Measurements from ENCODE around the gene TMEM208. TPM values are rescaled to one million over a fixed set of nuclear protein-coding genes. Genes with fewer than 3 reads are reported as not detected.

TMEM208 gene
- total and polyA plus RNA-seq, 4 experiments from 2014 or later = 35.5 to 99.1 (median 60.0) TPM

GRCh38 chr16:67245674-67246080 is 18.7 kb downstream of the TMEM208 start:
- intact Hi-C loops (cut with micrococcal nuclease) = loop anchor here (2.0 to 5.0 kb wide), 3 partner anchors 53 to 83 kb away; partner anchors contain the start of genes E2F4, HSF4 and MATCAP1
- POLR2A ChIA-PET (ENCODE audit: partially characterized antibody) = interaction anchor here (1.1 to 10.5 kb wide), 6 partner anchors 15 to 90 kb away, joined by 3 to 259 read pairs (median 10); partner anchors contain the start of genes E2F4, FBXL8, TMEM208 and TRADD
- CTCF ChIA-PET (ENCODE audit: partially characterized antibody) = interaction anchor here (0.6 to 2.1 kb wide), 3 partner anchors 19 to 61 kb away, joined by 3 to 15 read pairs (median 4); partner anchors contain the start of gene TMEM208

DNA sequence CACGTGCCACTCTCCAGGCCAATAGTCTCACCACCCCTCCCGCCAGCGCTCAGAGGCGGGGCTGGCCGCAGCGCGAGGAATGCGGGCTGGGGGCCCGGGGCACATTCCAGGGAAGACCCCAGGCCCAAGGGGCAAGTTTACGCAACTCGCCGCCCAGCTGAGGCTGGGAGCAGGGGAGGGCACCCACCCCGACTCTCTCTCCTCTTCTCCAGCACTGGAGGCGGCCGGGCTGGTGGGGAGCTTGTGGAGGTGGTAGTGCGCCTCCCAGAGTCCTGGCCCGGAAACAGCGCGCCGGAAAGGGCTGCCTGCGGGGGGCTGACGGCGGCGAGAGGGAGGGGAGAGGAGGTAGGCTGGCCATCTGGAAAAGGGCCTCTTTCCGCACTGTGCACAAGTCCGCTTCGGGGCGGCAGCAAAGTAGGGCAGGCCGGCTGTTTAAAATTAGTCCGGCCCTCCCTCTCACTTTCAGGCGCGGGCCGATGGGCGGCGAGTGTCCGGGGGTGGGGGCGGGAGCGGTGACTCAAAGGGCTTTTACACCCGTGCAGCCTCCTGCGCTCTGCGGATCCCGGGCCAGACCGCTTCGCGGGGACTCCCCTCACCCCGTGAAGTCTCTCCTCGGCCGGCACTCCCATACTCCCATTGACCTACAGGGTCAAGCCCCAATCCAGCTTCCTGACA is 19.3 kb downstream of the TMEM208 start:
- H3K27ac ChIP-seq (ENCODE audit: low read depth, low read length) = peak overlapping the region; percentile 82
- H3K4me3 ChIP-seq (ENCODE audit: low read length in 2 of 2) = peak overlapping the region; percentile 73 to 85
- intact Hi-C loops (cut with micrococcal nuclease) = loop anchor here (2.0 to 5.0 kb wide), 3 partner anchors 53 to 84 kb away; partner anchors contain the start of genes E2F4, HSF4 and MATCAP1
- Mint-ChIP-seq H3K4me3 (peak overlapping the region; percentile 84 to 95 (median 91)), H3K9me3 (no peaks in the 10 kb centered on the region), H3K4me1 (peaks cover 26 to 65% (median 46%) of the 10 kb centered on the region in 4 donors), H3K27me3 (peaks cover 1 to 3% of the 10 kb centered on the region in 2 donors), H3K36me3 (peaks cover 0 to 10% of the 10 kb centered on the region in 2 donors), H3K27ac (peak overlapping the region; percentile 84 to 100 (median 95))
- peaks cover 57% of the 10 kb centered on the region for H3K4me1 ChIP-seq (ENCODE audit: insufficient read depth, low read length)
- ChIA-PET POLR2A (ENCODE audit: partially characterized antibody) (interaction anchor here (2.4 to 10.5 kb wide), 2 partner anchors 15 to 87 kb away, joined by 22 to 259 read pairs; partner anchors contain the start of genes FBXL8, TMEM208 and TRADD), CTCF (ENCODE audit: partially characterized antibody) (interaction anchor here (0.9 to 1.8 kb wide), 2 partner anchors 19 to 48 kb away, joined by 4 to 5 read pairs; partner anchors contain the start of gene TMEM208)
- H3K27me3 ChIP-seq (ENCODE audit: insufficient read depth, low read length) = no peaks in the 10 kb centered on the region
- DNase-seq = peak in 2 of 5 donors; percentile 13 to 28
- H3K9me3 ChIP-seq (ENCODE audit: control insufficient read depth in 1 of 2, low read length in 2 of 2) = no peaks in the 10 kb centered on the region
- no peaks in the 10 kb centered on the region for H3K36me3 ChIP-seq (ENCODE audit: insufficient read depth, low read length)

More at GRCh38 chr16:67245674-67246080, 18.7 kb downstream of the TMEM208 start:
- Histone ChIP-seq H3K36me3 (ENCODE audit: insufficient read depth, low read length) (no peaks in the 10 kb centered on the region), H3K27ac (ENCODE audit: low read depth, low read length) (peak overlapping the region; percentile 82), H3K4me3 (ENCODE audit: low read length in 2 of 2) (peak overlapping the region in 1 of 2 donors; percentile 73), H3K4me1 (ENCODE audit: insufficient read depth, low read length) (peaks cover 57% of the 10 kb centered on the region), H3K9me3 (ENCODE audit: control insufficient read depth in 1 of 2, low read length in 2 of 2) (no peaks in the 10 kb centered on the region), H3K27me3 (ENCODE audit: insufficient read depth, low read length) (no peaks in the 10 kb centered on the region)
- Mint-ChIP-seq H3K4me3 (peak overlapping the region; percentile 48 to 95 (median 75)), H3K27ac (peak overlapping the region; percentile 94 to 100 (median 97)), H3K36me3 (peaks cover 0 to 12% of the 10 kb centered on the region in 2 donors), H3K4me1 (peaks cover 26 to 67% (median 46%) of the 10 kb centered on the region in 4 donors), H3K27me3 (peaks cover 1 to 3% of the 10 kb centered on the region in 2 donors), H3K9me3 (no peaks in the 10 kb centered on the region)
- DNase-seq = no peak

DNA sequence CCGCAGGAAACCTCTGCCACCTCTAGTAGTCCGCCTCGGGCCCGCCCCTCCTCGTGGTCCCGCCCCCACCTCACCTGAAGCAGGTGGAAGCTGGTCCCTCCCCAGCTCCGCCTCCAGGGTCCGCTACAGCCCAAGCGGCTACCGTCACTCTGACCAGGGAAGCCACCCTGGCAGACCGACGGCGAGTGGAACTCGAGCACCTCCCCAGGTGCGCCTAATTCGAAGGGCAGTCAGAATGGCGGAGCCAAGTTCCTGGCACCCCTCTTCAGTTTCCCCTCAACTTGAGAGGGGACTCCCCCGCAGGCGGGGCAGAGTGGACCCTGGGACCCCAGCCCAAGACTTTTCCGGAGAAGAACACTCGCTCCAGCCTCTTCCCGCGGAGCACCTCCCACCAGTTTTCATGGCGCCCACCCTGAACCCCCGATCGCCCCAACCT is 19.8 kb downstream of the TMEM208 start:
- no peaks in the 10 kb centered on the region for H3K36me3 ChIP-seq (ENCODE audit: insufficient read depth, low read length)
- Mint-ChIP-seq H3K4me3 (peak overlapping the region; percentile 84 to 95 (median 91)), H3K36me3 (peaks cover 0 to 9% of the 10 kb centered on the region in 2 donors), H3K4me1 (peaks cover 26 to 61% (median 44%) of the 10 kb centered on the region in 4 donors), H3K9me3 (no peaks in the 10 kb centered on the region), H3K27ac (peak overlapping the region; percentile 84 to 100 (median 95)), H3K27me3 (peaks cover 1 to 3% of the 10 kb centered on the region in 2 donors)
- H3K27me3 ChIP-seq (ENCODE audit: insufficient read depth, low read length) = no peaks in the 10 kb centered on the region
- peak overlapping the region; percentile 73 to 85 for H3K4me3 ChIP-seq (ENCODE audit: low read length in 2 of 2)
- peak overlapping the region; percentile 82 for H3K27ac ChIP-seq (ENCODE audit: low read depth, low read length)
- no peaks in the 10 kb centered on the region for H3K9me3 ChIP-seq (ENCODE audit: control insufficient read depth in 1 of 2, low read length in 2 of 2)
- intact Hi-C loops (cut with micrococcal nuclease) = loop anchor here (1.0 to 5.0 kb wide), 7 partner anchors 10 to 84 kb away; partner anchors contain the start of genes E2F4, HSF4, MATCAP1 and PLEKHG4
- CTCF ChIA-PET (ENCODE audit: partially characterized antibody) = interaction anchor here (0.9 to 1.8 kb wide), 5 partner anchors 9 to 281 kb away, joined by 3 to 10 read pairs (median 4); partner anchors contain the start of gene TMEM208
- POLR2A ChIA-PET (ENCODE audit: partially characterized antibody) = interaction anchor here (1.1 to 10.5 kb wide), 7 partner anchors 16 to 228 kb away, joined by 3 to 259 read pairs (median 4); partner anchors contain the start of genes FBXL8, TMEM208 and TRADD
- peaks cover 57% of the 10 kb centered on the region for H3K4me1 ChIP-seq (ENCODE audit: insufficient read depth, low read length)
- DNase-seq = peak in 4 of 5 donors; percentile 34 to 78 (median 40)

GRCh38 chr16:67247192-67248072 is 20.5 kb downstream of the TMEM208 start, which contains the start of gene FHOD1:
Gene FHOD1, minus strand, starts transcription at chr16:67247481. Its CDS starts 71 bp downstream, at chr16:67247410.
- H3K27me3 Mint-ChIP-seq = peaks cover 2 to 3% of the 10 kb centered on the region in 2 donors
- H3K27ac ChIP-seq (ENCODE audit: low read depth, low read length) = peak within 1 kb of the TSS; percentile 82
- peak within 1 kb of the TSS; percentile 84 to 95 (median 91) for H3K4me3 Mint-ChIP-seq
- DNase-seq = peak; percentile 92 to 96 (median 93)
- no peaks in the 10 kb centered on the region for H3K9me3 ChIP-seq (ENCODE audit: control insufficient read depth in 1 of 2, low read length in 2 of 2)
- H3K36me3 ChIP-seq (ENCODE audit: insufficient read depth, low read length) = no peaks in the 10 kb centered on the region
- intact Hi-C loops (cut with micrococcal nuclease) = loop anchor here (1.0 to 5.0 kb wide), 7 partner anchors 11 to 85 kb away; partner anchors contain the start of genes E2F4, HSF4, MATCAP1 and PLEKHG4
- H3K9me3 Mint-ChIP-seq = no peaks in the 10 kb centered on the region
- peaks cover 0 to 9% of the 10 kb centered on the region in 2 donors for H3K36me3 Mint-ChIP-seq
- CTCF ChIA-PET (ENCODE audit: partially characterized antibody) = interaction anchor here (0.8 to 1.8 kb wide), 8 partner anchors 9 to 281 kb away, joined by 3 to 10 read pairs (median 3); partner anchors contain the start of genes ATP6V0D1 and TMEM208
- peak within 1 kb of the TSS; percentile 73 to 85 for H3K4me3 ChIP-seq (ENCODE audit: low read length in 2 of 2)
- H3K27ac Mint-ChIP-seq = peak within 1 kb of the TSS; percentile 84 to 100 (median 95)
- peaks cover 26 to 59% (median 44%) of the 10 kb centered on the region in 4 donors for H3K4me1 Mint-ChIP-seq
- peaks cover 54% of the 10 kb centered on the region for H3K4me1 ChIP-seq (ENCODE audit: insufficient read depth, low read length)
- POLR2A ChIA-PET (ENCODE audit: partially characterized antibody) = interaction anchor here (0.6 to 10.5 kb wide), 10 partner anchors 13 to 229 kb away, joined by 3 to 259 read pairs (median 4); partner anchors contain the start of genes FBXL8, TMEM208 and TRADD
- no peaks in the 10 kb centered on the region for H3K27me3 ChIP-seq (ENCODE audit: insufficient read depth, low read length)

DNA sequence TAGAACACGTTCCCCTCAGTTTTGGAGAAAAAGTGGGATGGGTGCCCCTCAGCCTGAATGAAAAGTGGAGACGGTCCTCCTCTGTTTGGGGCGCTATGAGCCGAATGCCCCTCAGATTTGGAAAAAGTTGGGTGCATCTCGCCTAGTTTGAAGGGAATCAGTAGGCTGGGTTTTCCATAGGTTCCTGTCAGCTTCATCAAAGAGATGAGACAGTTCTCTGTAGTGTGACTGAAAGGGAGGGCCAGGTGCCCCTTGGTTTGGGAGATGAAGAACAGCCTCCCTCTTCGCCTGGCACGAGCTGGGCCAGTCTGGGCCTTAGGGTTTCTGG is 21.1 kb downstream of the TMEM208 start:
- Mint-ChIP-seq H3K4me1 (peaks cover 25 to 56% (median 43%) of the 10 kb centered on the region in 4 donors), H3K36me3 (peaks cover 0 to 6% of the 10 kb centered on the region in 2 donors), H3K9me3 (no peaks in the 10 kb centered on the region), H3K27ac (peak overlapping the region; percentile 82 to 100 (median 95)), H3K4me3 (peak overlapping the region; percentile 84 to 95 (median 91)), H3K27me3 (peaks cover 3% of the 10 kb centered on the region in 2 donors)
- Histone ChIP-seq H3K4me1 (ENCODE audit: insufficient read depth, low read length) (peaks cover 51% of the 10 kb centered on the region), H3K36me3 (ENCODE audit: insufficient read depth, low read length) (no peaks in the 10 kb centered on the region), H3K4me3 (ENCODE audit: low read length in 2 of 2) (peak overlapping the region; percentile 71 to 73), H3K9me3 (ENCODE audit: control insufficient read depth in 1 of 2, low read length in 2 of 2) (no peaks in the 10 kb centered on the region), H3K27ac (ENCODE audit: low read depth, low read length) (peak overlapping the region; percentile 38), H3K27me3 (ENCODE audit: insufficient read depth, low read length) (no peaks in the 10 kb centered on the region)
- ChIA-PET POLR2A (ENCODE audit: partially characterized antibody) (interaction anchor here (0.6 to 10.5 kb wide), 11 partner anchors 12 to 229 kb away, joined by 3 to 259 read pairs (median 4); partner anchors contain the start of genes FBXL8, TMEM208 and TRADD), CTCF (ENCODE audit: partially characterized antibody) (interaction anchor here (0.8 to 1.8 kb wide), 7 partner anchors 12 to 233 kb away, joined by 3 to 10 read pairs (median 3); partner anchors contain the start of genes ATP6V0D1 and TMEM208)
- no peak for DNase-seq
- intact Hi-C loops (cut with micrococcal nuclease) = loop anchor here (5.0 kb wide), 1 partner anchor 86 kb away; the partner anchor contains the start of gene HSF4

Data from CD4-positive, alpha-beta memory T cell (primary cell).